22Rv1 (cell line): Measurements from ENCODE around the gene ARL4C.
"Not testable (repeated sequence)": the region's sequence is repeated elsewhere in the genome, so short reads cannot be mapped to it uniquely, and the experiment has no call there.

Experiments
- H3K27ac ChIP-seq: fragments of 450-650 bp; 2 replicates; pipeline ENCODE4 v1.5.1; 2017
- CTCF ChIP-seq: fragments of 450-650 bp; IDR thresholded peaks from 2 replicates; pipeline ENCODE4 v1.5.1; 2017; ENCODE audit warnings: mild to moderate bottlenecking
- ZFX ChIP-seq: fragments of 450-650 bp; IDR thresholded peaks from 2 replicates; pipeline ENCODE4 v1.6.1; 2017; ENCODE audit warnings: antibody characterized with exemption, borderline replicate concordance

Gene ARL4C

GRCh38 chr2:234459401-234460009, 37.4 kb downstream of the ARL4C start:
- no peak overlapping the region for H3K27ac ChIP-seq
- no peak for TF ChIP-seq ZFX
- no peak for TF ChIP-seq CTCF

DNA sequence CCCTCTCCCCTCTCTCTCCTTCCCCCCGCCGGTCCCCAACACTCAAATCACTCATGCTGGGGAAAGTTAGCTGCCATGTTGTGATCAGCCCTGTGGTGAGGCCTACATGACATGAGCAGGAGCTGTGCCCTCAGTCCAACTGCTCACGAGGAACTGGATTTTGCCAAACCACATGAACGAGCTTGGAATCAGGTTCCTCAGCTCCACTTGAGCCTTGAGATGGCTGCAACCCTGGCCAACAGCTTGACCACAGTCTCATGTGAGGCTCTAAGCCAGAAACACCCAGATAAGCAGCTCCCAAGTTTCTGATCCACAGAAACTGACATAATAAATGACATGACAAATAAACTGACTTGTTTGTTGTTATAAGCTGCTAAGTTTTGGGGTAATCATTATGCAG, 38.4 kb downstream of the ARL4C start:
- TF ChIP-seq ZFX: no peak
- TF ChIP-seq CTCF: no peak
- no peak overlapping the region for H3K27ac ChIP-seq

DNA sequence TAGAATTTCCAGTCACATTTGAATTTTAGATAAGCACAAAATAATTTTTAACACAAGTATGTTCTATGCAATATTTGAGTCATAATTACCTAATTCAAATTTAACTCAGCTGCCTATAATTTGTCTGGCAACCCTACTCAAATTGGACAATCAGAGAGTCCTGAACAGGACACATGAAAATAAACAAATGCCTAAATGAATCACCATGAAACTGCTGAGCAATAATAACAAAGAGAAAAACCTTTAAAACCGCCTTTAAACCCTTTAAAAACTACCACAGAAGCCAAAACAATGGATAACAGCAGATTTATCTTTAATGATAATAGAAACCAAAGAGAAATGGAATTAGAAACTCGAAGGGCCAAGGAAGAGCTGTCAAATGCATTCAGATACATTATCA, 39.5 kb downstream of the ARL4C start:
- TF ChIP-seq ZFX (no peak), CTCF (no peak)
- H3K27ac ChIP-seq: no peak overlapping the region

DNA sequence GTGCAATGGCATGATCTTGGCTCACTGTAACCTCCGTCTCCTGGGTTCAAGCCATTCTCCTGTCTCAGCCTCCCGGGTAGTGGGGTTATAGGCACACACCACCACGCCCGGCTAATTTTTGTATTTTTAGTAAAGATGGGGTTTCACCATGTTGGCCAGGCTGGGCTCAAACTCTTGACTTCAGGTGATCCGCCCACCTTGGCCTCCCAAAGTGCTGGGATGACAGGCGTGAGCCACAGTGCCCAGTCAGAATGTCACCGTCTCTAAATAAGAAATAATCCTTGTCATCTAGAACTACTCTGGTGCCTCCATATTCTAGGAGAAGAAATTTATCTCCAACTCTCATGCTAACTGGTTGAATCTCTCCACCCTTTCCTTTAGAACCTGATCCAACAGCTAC, 41.6 kb downstream of the ARL4C start:
- not testable (repeated sequence) for H3K27ac ChIP-seq

- no peak overlapping the region for H3K27ac ChIP-seq
- no peak for TF ChIP-seq CTCF
- no peak for TF ChIP-seq ZFX
Observed at GRCh38 chr2:234454433-234454832, 42.4 kb downstream of the ARL4C start.

DNA sequence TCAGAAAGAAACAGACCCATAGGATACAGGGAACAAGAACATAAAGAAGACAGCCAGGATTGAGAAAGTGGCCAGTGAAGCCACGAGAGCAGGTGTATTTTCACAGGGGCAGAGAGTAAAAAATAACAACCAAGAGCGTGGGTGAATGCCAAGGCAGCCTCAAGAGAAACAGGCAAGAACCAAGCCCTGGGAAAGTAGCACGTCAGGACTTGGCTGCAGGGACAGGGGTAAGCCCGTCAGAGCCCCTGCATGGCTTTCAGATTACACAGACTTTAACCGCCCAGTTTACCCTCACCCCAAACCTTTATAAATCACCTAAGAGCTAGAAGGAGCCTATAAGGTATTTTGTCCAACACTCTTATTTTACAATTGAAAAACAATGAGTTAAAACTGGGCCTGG, 43.7 kb downstream of the ARL4C start:
- TF ChIP-seq ZFX: no peak
- no peak for TF ChIP-seq CTCF
- no peak overlapping the region for H3K27ac ChIP-seq

- H3K27ac ChIP-seq: no peak overlapping the region
- TF ChIP-seq CTCF (no peak), ZFX (no peak)
Observed at GRCh38 chr2:234451852-234452625, 44.8 kb downstream of the ARL4C start.

- no peak for TF ChIP-seq CTCF
- no peak for TF ChIP-seq ZFX
- H3K27ac ChIP-seq: no peak overlapping the region
Observed at GRCh38 chr2:234451242-234451641, 45.6 kb downstream of the ARL4C start.
